HepG2 (cell line): ENCODE results near the gene RARA. TPM values are rescaled to one million over a fixed set of nuclear protein-coding genes. Genes with fewer than 3 reads are reported as not detected.

Experiments
- BCL6 ChIP-seq: IDR thresholded peaks from 2 replicates; pipeline ENCODE4 v1.6.1; 2016; ENCODE audit warnings: missing genetic modification reagents, missing compliant biosample characterization
- CENPX ChIP-seq: sonication (generic); formaldehyde crosslinking; IDR thresholded peaks from 2 replicates; pipeline ENCODE4 v1.9.0; 2021; ENCODE audit warnings: mild to moderate bottlenecking, missing genetic modification reagents, moderate library complexity
- ELF4 ChIP-seq: sonication (generic); formaldehyde crosslinking; IDR thresholded peaks from 2 replicates; pipeline ENCODE4 v1.5.0; 2020; ENCODE audit warnings: missing genetic modification reagents, mild to moderate bottlenecking, moderate library complexity, borderline replicate concordance
- FOSL1 ChIP-seq: sonication (generic); formaldehyde crosslinking; IDR thresholded peaks from 2 replicates; pipeline ENCODE4 v1.9.0; 2021; ENCODE audit warnings: missing genetic modification reagents, borderline replicate concordance
- FOXC1 ChIP-seq: sonication (generic); formaldehyde crosslinking; IDR thresholded peaks from 2 replicates; pipeline ENCODE4 v1.8.0; 2022; ENCODE audit warnings: mild to moderate bottlenecking, missing genetic modification reagents, borderline replicate concordance
- GATA4 ChIP-seq: sonication (generic); IDR thresholded peaks from 2 replicates; pipeline ENCODE4 v1.6.1; 2016; ENCODE audit warnings: antibody characterized with exemption, low read depth, borderline replicate concordance
- GATAD1 ChIP-seq: IDR thresholded peaks from 2 replicates; pipeline ENCODE4 v1.6.1; 2016; ENCODE audit warnings: missing genetic modification reagents, missing compliant biosample characterization
- HES4 ChIP-seq: sonication (generic); formaldehyde crosslinking; IDR thresholded peaks from 2 replicates; pipeline ENCODE4 v1.9.0; 2021; ENCODE audit warnings: mild to moderate bottlenecking, missing genetic modification reagents, borderline replicate concordance
- HMGA1 ChIP-seq: sonication (generic); formaldehyde crosslinking; conservative IDR thresholded peaks from 2 replicates; pipeline ENCODE4 v1.4.0; 2020; ENCODE audit warnings: missing genetic modification reagents
- KDM1A ChIP-seq: IDR thresholded peaks from 2 replicates; pipeline ENCODE4 v1.6.1; 2016; ENCODE audit warnings: missing compliant biosample characterization
- KLF16 ChIP-seq, 2 experiments: sonication (generic) in 1 of 2; formaldehyde crosslinking in 1 of 2; IDR thresholded peaks; 2 replicates each; pipeline versions ENCODE4 v1.6.1 to v1.8.0; 2016 to 2023; ENCODE audit warnings: missing genetic modification reagents in 2 of 2, missing compliant biosample characterization in 1 of 2
- NCOA2 ChIP-seq: sonication (generic); formaldehyde crosslinking; IDR thresholded peaks from 2 replicates; pipeline ENCODE4 v1.8.0; 2022; ENCODE audit warnings: inconsistent platforms
- NR2F6 ChIP-seq, 2 experiments: IDR thresholded peaks; 2 replicates each; pipeline ENCODE4 v1.6.1; 2016; ENCODE audit warnings: antibody characterized with exemption in 1 of 2, mild to moderate bottlenecking in 1 of 2
- PCBP2 ChIP-seq: fragments of 200-400 bp; formaldehyde crosslinking; optimal IDR thresholded peaks from 2 replicates; pipeline ENCODE3; 2018; ENCODE audit warnings: low read length, low read depth; ENCODE audit not compliant: poor library complexity, severe bottlenecking
- POGZ ChIP-seq: sonication (generic); formaldehyde crosslinking; IDR thresholded peaks from 2 replicates; pipeline ENCODE4 v1.4.0; 2020; ENCODE audit warnings: mild to moderate bottlenecking, missing genetic modification reagents
- PTBP1 ChIP-seq: fragments of 200-400 bp; formaldehyde crosslinking; IDR thresholded peaks from 2 replicates; pipeline ENCODE4 v1.6.1; 2018; ENCODE audit warnings: low read length, low read depth; ENCODE audit not compliant: poor library complexity, severe bottlenecking
- RCOR2 ChIP-seq: IDR thresholded peaks from 2 replicates; pipeline ENCODE4 v1.6.1; 2016; ENCODE audit warnings: missing biosample characterization, missing genetic modification reagents
- THYN1 ChIP-seq: sonication (generic); formaldehyde crosslinking; IDR thresholded peaks from 2 replicates; pipeline ENCODE4 v1.8.1; 2023; ENCODE audit warnings: low read depth, mild to moderate bottlenecking, moderate library complexity, missing genetic modification reagents, borderline replicate concordance
- ZBTB44 ChIP-seq: sonication (generic); formaldehyde crosslinking; IDR thresholded peaks from 2 replicates; pipeline ENCODE4 v1.4.0; 2020; ENCODE audit warnings: missing genetic modification reagents
- ZC3H4 ChIP-seq: sonication (generic); formaldehyde crosslinking; IDR thresholded peaks from 2 replicates; pipeline ENCODE4 v1.4.0; 2020; ENCODE audit warnings: missing genetic modification reagents, borderline replicate concordance
- ZIK1 ChIP-seq: sonication (generic); formaldehyde crosslinking; IDR thresholded peaks from 2 replicates; pipeline ENCODE4 v1.5.0; 2020; ENCODE audit warnings: mild to moderate bottlenecking, low read depth, missing genetic modification reagents, borderline replicate concordance
- ZNF224 ChIP-seq: sonication (generic); formaldehyde crosslinking; IDR thresholded peaks from 2 replicates; pipeline ENCODE4 v1.5.0; 2020; ENCODE audit warnings: mild to moderate bottlenecking, missing genetic modification reagents
- ZNF326 ChIP-seq: sonication (generic); formaldehyde crosslinking; IDR thresholded peaks from 2 replicates; pipeline ENCODE4 v1.4.0; 2020; ENCODE audit warnings: missing genetic modification reagents, borderline replicate concordance
- ZNF607 ChIP-seq: sonication (generic); formaldehyde crosslinking; IDR thresholded peaks from 2 replicates; pipeline ENCODE4 v1.5.1; 2020; ENCODE audit warnings: missing genetic modification reagents, mild to moderate bottlenecking, borderline replicate concordance
- ZNF703 ChIP-seq: sonication (generic); formaldehyde crosslinking; IDR thresholded peaks from 2 replicates; pipeline ENCODE4 v1.5.1; 2020; ENCODE audit warnings: missing genetic modification reagents, mild to moderate bottlenecking, moderate library complexity, borderline replicate concordance
- ZNF724P ChIP-seq: sonication (generic); formaldehyde crosslinking; IDR thresholded peaks from 2 replicates; pipeline ENCODE4 v1.8.0; 2022; ENCODE audit warnings: missing genetic modification reagents, borderline replicate concordance
- ZNF775 ChIP-seq: sonication (generic); formaldehyde crosslinking; IDR thresholded peaks from 2 replicates; pipeline ENCODE4 v1.4.0; 2020; ENCODE audit warnings: missing genetic modification reagents, mild to moderate bottlenecking, moderate library complexity, borderline replicate concordance
- ZNF879 ChIP-seq: sonication (generic); formaldehyde crosslinking; IDR thresholded peaks from 2 replicates; pipeline ENCODE4 v1.8.1; 2023; ENCODE audit warnings: missing genetic modification reagents
- polyA plus RNA-seq, 8 experiments: library from polyadenylated mRNA; depleted of rRNA in 3 of 8; stranded (reverse) in 7 of 8; unstranded in 1 of 8; fragments of >200 nt; fragmentation: Illumina TruSeq in 4 of 8; extraction: Trizol in 4 of 8; gene quantifications; 2 replicates each; pipeline versions ENCODE4 v1.2.1 to v1.2.3, GENCODE V29; 2011 to 2016; ENCODE audit warnings: low read depth in 4 of 8, missing spikeins in 1 of 8, mixed read lengths in 1 of 8; ENCODE audit not compliant: insufficient read depth in 1 of 8
- total RNA-seq, 5 experiments: library from RNA; depleted of rRNA; stranded (reverse); fragments of >200 nt; fragmentation: Illumina TruSeq; extraction: Trizol; gene quantifications; 2 replicates each; pipeline ENCODE4 v1.2.3, GENCODE V29; 2016; ENCODE audit warnings: low read depth in 1 of 5
- TF ChIP-seq, protein P1 (sequence below): sonication (generic); formaldehyde crosslinking; IDR thresholded peaks from 2 replicates; pipeline ENCODE4 v1.4.0; 2020; ENCODE audit warnings: missing genetic modification reagents, mild to moderate bottlenecking, borderline replicate concordance

Gene RARA
- total and polyA plus RNA-seq, 2 of the 13 experiments (the other 11 are each of a cell fraction or from before 2014, with no cell fraction given): 6.4 to 8.6 TPM

DNA sequence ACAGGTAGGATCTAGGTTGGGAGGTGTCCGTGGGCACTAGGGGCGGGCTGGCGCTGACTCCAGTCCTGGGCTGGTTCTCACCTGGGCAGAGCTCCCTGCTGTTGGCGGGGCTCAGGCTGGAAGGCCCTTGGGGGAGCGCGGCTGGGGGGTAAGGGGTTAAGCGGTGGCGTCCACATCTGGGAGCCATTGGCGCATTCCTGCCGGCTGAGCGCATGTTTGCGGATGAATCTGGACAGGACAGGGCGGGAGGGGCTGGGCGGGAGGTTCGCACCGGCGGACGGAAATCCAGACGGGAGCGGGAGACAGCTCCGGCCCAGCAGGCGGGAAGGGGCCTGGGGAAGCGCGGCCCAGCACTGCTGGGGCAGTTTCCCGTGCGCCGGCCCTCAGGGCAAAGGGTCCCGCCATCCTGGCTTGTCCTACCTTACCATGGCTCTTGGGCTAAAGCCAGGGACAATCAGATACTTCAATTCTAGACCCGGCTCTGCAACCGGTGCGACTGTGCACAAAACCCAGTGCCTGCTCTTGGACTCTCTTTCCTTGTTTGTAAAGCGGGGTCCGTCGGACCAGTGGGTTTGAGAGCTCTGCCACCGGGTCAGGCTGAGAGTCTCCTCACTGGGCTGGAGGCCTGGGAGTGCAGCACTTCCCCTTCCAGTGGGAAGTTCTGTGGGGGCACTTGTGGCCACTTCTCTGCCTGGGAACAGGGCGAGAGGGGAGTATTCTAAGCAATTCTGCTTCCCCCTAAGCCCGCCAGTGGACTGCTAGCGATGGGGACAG lies 7.8 kb downstream of the RARA start (continued):
- TF ChIP-seq ZC3H4 (no peak), GATA4 (no peak), KLF16 (CRISPR knock-in tag; IDR thresholded peaks at IDR 0.05) (peak in 1 of 2 experiments; percentile 59; a peak in 2 of 4 replicates), NCOA2 (no peak; the same call in 1 of the 2 replicates), FOSL1 (CRISPR knock-in tag) (no peak), HMGA1 (CRISPR knock-in tag) (no peak), PTBP1 (no peak), FOXC1 (CRISPR knock-in tag) (no peak), ZNF703 (CRISPR knock-in tag) (no peak), THYN1 (CRISPR knock-in tag) (no peak), POGZ (CRISPR knock-in tag) (no peak), ZNF607 (CRISPR knock-in tag) (peak; percentile 74; the same call in 1 of the 2 replicates), ZNF326 (CRISPR knock-in tag) (no peak), HES4 (CRISPR knock-in tag) (peak; percentile 54; the same call in 1 of the 2 replicates), CENPX (CRISPR knock-in tag) (no peak), NR2F6 (IDR thresholded peaks at IDR 0.05) (no peak), NR2F6 (CRISPR knock-in tag; IDR thresholded peaks at IDR 0.05) (peak; percentile 48; the same call in 1 of the 2 replicates), PCBP2 (no peak), ZIK1 (CRISPR knock-in tag) (no peak), ZBTB44 (no peak), ZNF224 (CRISPR knock-in tag) (0 out of 2 replicates have a peak, but pooled peaks have one; percentile 25), RCOR2 (CRISPR knock-in tag) (no peak; the same call in 1 of the 2 replicates), ZNF879 (CRISPR knock-in tag) (no peak), ZNF724P (CRISPR knock-in tag) (peak; percentile 38; the same call in 1 of the 2 replicates), ZNF775 (CRISPR knock-in tag) (no peak), BCL6 (no peak; the same call in 1 of the 2 replicates), KDM1A (CRISPR knock-in tag) (no peak), ELF4 (no peak), GATAD1 (CRISPR knock-in tag) (0 out of 2 replicates have a peak, but pooled peaks have one; percentile 44)
- TF ChIP-seq, protein P1, sequence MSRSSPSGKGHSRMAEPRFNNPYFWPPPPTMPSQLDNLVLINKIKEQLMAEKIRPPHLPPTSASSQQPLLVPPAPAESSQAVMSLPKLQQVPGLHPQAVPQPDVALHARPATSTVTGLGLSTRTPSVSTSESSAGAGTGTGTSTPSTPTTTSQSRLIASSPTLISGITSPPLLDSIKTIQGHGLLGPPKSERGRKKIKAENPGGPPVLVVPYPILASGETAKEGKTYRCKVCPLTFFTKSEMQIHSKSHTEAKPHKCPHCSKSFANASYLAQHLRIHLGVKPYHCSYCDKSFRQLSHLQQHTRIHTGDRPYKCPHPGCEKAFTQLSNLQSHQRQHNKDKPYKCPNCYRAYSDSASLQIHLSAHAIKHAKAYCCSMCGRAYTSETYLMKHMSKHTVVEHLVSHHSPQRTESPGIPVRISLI (CRISPR knock-in tag): no peak; the same call in 1 of the 2 replicates
